ENCODE results near the gene IGHMBP2.

IGHMBP2 gene

DNA sequence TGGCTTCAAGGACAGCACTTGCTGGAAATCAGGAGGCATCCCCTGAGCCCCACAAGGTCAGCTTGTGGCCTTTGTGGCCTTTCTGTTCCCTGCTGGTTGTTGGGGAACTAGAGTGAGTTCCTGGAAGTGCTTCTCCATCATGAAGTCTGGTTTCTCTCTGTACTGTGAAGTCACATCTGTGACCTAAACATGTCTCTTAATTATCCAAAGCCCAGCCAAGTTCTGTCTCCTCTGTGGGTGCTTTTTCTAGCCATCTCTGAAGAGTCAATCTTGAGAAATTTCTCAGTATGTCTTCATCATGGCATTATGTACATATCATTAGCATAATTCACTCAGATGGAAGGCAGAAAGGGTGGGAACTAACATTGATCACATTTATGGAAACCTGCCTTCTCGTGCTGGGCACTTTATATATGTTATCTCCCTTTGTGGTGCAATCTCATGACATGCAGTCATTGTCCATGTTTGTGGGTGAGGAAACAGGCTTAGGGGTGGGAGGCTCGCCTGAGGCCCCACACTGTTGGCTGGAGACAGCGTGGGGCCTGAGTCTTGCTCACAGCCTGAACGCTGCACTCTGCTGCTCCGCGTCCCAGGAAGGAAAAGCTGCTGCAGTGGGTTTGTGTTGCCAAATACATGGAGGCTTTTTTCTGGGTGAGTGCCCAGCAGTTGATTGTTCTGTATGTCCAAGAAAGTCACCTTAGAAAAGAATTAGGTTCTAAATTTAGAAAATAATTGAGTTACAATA lies 24.6 kb downstream of the IGHMBP2 start:
- no peak for DNase-seq

DNA sequence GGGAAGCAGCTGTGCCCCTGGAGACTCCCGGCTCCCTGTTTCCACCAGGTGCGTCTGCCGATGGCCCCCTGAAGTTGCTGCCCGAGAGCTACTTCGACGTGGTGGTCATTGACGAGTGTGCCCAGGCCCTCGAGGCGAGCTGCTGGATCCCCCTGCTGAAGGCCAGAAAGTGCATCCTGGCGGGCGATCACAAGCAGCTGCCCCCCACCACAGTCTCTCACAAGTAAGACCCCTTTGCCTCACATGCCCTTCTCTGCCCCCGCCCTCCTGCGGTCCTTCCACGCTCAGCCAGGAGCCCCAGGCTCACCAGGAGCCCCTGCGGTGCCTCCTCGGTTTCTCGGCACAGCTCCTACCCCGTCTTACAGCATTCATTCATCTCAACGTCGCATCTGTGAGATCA lies 25.4 kb downstream of the IGHMBP2 start:
- DNase-seq, result no peak

DNA sequence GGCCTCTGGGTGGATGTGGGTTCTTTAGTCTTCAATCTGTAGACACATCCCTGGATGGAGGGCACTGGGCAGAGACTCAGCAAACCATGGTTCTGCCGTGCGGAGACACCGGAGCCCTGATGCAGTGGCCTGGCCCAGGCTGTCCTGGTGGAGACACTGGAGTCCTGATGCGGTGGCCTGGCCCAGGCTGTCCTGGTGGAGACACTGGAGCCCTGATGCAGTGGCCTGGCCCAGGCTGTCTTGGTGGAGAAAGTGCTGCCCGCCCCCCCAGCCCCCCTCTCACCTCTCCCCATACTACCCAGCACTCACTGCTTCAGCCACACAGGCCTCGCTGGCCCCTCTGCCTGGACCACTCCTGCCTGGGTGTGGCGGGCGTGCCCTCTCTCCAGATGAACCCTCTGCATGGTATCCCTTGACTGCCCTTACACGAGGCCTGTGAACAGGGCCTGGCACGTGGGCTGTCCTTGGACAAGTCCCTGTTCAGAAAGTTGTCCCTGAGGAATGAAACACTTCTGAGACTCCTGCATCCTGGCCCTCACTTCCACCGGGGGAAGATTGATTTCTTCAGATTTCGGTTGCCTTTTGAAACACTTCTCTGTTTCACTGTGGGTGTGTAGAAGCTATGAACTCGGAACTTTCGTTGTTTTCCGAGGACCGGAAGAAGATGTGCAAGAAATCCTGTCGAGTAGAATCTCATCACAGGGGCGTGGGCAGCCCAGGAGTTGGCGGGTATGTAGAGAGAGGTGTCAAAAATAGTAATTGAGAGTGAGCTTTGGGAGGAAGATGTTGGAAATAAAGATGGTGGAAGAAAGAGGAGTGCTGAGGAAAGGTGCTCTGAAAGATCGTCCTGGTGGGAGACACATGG lies 26.2 kb downstream of the IGHMBP2 start:
- DNase-seq, result no peak

DNA sequence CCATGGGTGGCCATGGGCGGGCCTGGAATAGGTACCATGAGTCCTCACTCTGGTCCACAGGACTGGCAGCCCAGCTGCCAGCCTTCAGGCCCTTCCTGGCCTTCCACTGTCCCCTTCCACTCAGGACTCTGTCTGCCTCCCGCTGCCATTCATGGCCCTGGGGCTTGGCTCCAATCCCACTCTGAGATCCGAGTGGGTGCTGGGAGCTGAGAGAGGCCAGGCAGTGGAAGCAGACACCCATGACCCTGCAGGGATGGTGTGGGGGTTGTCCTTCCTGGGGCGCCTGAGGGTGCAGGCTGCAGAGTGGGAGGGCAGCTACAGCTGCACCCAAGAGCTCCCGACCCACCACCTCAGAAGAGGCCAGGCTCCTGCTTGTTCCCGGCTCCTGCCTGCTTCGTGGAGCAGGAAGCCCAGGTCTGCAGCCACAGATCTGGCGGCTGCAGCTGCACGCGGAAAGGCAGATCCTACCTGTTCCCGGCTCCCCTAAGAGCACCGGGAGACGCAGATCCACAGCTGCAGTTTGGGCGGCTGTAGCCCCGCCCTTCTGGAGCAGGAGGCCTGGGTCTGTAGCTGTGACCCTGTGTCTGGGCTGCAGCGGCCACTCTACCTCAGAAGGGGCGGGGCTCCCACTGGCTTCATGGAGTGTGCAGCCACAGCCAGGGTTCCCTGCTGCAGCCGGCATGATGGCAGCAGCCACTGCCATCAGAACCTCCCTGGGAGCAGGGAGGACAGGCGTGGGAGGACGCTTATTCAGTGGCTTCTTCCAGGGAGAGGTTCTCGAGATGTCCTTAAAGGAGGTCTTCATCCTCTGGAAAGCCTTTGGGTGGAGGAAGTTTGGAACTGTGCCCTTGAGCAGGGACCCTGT lies 27.5 kb downstream of the IGHMBP2 start:
- no peak for DNase-seq

DNA sequence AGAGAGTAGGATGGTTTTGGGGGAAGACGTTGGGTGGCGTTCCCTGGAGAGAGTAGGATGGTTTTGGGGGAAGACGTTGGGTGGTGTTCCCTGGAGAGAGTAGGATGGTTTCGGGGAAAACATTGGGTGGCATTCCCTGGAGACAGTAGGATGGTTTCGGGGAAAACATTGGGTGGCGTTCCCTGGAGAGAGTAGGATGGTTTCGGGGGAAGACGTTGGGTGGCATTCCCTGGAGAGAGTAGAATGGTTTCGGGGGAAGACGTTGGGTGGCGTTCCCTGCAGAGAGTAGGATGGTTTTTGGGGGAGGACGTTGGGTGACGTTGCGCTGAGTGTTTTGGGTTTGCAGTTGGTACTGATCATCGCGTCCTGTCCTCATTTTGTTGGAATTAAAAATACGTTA lies 28.2 kb downstream of the IGHMBP2 start:
- no peak for DNase-seq

DNA sequence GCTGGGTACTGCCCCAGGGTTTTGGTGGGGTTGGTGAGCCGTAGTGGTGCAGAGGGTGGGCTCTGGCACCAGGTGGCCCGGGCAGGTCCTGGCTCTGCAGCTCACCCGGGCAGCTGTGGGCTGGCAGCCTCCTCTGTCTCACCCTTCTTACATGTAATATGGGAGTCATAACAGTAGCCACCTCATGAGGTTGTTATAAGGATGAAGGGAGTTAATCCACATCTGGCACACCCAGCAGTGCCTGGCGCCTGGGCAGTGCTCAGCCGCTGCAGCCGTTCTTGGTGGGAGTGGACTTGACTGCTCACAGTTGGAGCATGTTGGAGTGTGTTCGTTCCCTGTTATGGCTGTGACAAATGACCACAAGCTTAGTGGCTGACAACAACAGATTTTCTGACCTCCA lies 28.7 kb downstream of the IGHMBP2 start:
- DNase-seq, result no peak

DNA sequence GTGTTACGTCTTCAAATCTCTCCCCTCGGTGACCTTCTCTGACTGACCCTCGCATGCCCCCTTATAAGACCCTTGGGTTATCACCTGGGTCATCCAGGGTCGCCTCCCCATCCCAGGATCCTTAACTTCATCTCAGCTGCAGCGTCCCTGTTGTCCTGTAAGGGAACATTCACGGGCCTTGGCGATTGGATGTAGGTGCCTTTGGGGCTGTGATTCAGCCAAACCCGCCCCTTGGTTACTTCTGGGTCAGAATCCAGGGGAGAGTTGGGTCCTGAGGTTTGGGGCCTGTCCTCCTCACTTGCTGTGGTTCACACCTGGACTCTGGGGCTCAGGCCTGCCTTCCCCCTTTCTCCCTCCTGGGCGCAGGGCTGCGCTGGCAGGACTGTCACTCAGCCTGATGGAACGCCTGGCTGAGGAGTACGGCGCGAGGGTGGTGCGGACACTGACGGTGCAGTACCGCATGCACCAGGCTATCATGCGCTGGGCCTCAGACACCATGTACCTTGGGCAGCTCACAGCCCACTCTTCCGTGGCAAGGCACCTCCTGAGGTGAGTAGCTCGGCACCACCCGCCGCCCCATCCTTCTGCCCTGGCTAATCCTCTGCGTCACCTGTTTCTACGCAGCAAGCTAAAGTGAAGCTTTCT lies 29.4 kb downstream of the IGHMBP2 start:
- no peak for DNase-seq

DNA sequence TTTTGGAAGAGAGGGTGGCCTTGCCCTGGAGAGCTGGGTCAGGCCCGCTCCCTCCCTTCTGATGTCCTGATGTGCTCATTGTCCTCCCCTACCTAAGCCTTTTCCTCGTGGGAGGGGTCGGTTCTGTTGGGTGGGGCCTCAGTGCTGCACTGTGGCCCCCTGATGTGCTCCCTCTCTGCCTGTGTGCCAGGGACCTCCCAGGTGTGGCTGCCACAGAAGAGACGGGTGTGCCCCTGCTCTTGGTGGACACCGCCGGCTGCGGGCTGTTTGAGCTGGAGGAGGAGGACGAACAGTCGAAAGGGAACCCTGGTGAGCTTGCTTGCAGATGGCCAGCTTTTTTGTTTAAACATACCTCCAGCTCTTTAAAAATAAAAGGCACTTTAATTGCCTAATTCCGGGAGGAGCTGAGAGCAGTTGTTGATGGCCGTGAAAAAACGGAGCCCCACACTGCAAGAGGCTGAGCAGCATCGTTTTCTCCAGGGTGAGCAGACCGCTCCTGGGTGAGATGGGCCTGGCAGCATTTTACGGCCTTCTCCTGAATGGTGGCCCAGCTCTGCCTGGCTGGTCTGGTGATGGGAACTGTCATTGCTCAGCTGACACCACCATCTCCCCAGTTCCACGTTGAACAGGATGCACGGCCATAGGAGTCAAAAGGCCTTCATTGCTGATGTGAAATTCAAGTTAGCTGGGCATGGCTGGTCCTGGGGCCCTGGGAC lies 30.1 kb downstream of the IGHMBP2 start:
- DNase-seq, result no peak

DNA sequence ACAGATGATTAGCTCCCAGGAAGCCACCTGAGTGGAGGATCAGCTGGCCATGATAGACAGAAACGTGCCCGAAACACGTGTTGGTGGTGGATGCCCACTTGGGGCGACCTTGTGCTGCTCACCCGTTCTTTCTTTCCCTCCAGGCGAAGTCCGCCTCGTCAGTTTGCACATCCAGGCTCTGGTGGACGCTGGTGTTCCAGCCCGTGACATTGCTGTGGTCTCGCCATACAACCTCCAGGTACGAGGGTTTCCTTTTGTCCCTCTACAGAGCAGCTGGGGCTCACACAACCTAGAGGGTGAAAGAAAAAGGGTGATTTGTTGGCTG lies 30.6 kb downstream of the IGHMBP2 start:
- DNase-seq, result no peak

DNA sequence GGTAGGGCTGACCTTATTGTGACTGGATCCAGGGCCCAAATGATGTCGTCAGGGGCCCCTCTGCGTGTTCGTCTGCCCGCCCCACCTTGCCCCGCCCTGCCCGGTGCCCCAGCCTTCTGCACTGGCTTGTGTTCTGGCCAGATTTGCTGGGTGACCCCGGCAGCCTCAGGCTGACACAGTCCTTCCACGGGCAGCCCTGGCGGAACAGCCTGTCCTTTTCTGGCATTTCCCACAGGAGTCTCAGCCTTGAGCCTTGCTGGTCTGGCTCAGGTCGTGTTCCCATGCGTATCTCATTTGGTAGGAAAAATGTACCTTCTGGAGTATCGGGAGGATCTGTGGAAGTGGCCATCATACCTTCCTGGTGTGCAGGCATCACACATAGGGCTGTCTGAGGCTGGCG lies 31.0 kb downstream of the IGHMBP2 start:
- no peak for DNase-seq

DNA sequence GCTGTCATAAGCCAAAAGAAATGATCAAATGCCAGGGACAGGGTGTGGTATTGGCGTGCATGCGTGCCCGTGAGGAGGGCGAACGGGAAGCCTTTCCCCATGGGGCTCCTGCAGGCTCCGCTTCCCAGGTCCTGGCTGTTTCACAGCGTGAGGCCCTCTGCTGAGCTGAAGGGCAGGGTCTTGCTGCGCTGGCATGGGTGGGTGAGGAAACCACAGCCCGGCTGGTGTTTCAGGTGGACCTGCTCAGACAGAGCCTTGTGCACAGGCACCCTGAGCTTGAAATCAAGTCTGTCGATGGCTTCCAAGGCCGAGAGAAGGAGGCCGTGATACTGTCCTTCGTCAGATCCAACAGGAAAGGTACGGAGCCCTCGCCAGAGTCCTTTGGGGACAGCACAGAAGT lies 31.4 kb downstream of the IGHMBP2 start:
- no peak for DNase-seq

DNA sequence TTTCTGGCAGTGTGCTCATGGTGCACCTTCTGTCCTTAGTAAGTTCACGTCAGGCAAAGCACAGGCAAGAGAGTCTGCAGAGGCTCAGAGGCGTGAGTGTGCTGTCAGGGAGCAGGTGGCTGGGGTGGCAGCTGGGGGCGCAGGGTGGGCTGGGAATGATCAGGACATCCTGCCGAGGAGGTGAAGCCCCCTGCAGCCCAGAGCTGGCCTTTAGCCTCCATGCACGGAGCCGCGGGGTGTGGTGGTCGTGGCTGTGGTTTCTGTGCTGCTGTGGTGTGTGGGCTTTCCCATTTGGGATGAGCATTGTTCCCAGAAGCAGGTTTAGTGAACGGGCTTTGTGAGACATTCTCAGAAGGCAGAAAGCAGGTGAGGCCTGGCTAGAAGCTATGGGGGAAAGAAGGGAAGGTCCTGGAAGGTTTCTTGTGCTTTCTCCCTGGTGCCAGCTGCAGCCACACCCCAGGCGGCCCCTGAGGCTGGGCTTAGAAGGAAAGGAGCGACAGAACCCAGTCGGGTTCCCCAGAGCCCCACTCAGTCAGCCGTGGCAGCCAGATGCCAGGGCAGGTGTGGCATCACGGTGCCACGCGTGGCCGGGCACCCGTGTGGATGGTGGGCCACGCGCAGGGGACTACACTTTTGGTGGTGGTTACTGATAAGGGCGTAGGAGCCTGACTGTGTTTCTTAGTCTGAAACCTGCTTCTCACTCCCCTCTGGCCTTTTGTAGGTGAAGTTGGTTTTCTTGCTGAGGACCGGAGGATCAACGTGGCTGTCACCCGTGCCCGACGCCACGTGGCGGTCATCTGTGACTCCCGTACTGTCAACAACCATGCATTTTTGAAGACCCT lies 32.0 kb downstream of the IGHMBP2 start:
- no peak for DNase-seq

DNA sequence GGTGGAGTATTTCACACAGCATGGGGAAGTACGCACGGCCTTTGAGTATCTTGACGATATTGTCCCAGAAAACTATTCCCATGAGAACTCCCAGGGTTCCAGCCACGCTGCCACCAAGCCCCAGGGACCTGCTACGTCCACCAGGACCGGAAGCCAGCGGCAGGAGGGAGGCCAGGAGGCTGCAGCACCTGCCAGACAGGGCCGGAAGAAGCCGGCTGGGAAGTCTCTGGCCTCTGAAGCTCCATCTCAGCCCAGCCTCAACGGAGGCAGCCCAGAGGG lies 32.6 kb downstream of the IGHMBP2 start:
- no peak for DNase-seq

DNA sequence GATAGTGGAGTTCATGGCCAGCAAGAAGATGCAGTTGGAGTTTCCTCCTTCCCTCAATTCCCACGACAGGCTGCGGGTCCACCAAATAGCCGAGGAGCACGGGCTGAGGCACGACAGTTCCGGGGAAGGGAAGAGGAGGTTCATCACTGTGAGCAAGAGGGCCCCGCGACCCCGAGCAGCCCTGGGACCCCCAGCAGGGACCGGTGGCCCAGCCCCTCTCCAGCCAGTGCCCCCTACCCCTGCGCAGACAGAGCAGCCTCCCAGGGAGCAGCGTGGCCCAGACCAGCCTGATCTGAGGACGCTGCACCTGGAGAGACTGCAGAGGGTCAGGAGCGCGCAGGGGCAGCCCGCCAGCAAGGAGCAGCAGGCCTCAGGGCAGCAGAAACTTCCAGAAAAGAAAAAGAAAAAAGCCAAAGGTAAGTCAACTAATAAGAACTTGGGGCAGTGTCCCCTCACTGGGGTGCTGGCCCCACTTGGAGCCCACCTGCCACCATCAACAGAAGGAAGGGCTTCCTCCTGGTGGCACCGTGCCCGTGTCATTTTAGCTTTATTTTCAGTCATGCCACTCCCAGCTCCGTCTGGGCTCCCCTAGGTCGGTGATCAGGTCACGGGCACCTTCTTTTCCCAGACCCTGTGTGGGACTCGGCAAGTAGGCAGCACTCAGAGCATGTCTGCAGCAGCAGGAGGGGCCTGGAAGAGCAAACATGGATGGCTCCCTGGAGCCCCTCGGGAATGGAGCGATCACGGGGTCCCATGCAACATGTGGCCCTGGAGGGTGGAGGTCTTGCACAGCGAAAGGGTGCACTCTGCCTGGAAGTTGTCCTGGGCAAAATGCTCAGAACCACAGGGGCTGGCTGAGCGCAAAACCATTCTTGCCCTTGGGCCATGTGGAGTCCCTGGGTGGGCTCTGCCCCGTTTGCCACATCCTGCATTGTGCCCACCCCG lies 33.3 kb downstream of the IGHMBP2 start:
- no peak for DNase-seq

DNA sequence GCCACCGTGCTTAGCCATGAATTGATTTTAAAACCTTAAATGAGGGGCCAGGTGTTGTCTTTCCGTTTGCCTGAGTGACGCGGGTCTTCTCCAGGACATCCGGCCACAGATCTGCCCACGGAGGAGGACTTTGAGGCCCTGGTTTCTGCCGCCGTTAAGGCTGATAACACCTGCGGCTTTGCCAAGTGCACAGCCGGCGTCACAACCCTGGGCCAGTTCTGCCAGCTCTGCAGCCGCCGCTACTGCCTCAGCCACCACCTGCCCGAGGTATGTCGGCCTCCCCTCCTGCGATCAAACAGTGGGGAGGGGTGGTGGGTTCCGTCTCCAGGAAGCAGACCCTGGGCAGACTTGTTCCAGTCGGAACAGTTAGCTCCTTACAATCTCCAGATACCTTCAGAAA lies 34.4 kb downstream of the IGHMBP2 start:
- no peak for DNase-seq

DNA sequence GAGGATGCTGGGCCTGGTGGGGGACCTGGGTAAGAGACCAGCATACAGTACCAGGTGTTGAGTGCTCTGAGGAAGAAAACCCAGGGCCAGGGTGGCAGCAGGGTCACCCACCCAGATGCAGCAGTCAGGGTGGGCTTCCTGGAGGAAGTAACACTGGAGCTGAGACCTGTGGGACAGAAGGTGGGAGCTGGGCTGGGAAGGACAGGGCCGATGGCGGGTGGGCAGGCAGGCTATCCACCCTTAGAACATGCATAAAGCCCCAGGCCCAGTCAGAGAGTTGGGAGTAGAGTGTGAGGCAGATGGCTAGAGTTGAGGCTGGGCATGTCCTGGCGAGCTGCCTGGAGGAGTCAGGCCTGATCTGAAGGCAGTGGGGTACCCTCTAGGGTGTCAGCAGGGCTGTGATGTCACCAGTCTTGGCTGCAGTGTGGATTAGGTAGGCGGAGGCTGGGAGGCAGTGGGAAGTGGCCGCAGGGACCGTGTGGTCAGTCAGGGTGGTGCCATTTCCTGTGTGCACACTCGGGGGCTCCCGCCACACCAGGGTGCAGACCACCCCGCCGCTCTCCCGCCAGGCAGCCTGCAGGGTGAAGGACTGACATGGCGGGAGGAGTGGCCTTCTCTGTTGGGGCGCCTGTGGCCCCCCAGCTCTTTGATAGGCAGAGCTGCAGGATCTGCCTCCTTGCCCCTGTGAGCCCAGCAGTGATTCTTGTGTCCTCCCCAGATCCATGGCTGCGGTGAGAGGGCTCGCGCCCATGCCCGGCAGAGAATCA lies 35.3 kb downstream of the IGHMBP2 start:
- no peak for DNase-seq

DNA sequence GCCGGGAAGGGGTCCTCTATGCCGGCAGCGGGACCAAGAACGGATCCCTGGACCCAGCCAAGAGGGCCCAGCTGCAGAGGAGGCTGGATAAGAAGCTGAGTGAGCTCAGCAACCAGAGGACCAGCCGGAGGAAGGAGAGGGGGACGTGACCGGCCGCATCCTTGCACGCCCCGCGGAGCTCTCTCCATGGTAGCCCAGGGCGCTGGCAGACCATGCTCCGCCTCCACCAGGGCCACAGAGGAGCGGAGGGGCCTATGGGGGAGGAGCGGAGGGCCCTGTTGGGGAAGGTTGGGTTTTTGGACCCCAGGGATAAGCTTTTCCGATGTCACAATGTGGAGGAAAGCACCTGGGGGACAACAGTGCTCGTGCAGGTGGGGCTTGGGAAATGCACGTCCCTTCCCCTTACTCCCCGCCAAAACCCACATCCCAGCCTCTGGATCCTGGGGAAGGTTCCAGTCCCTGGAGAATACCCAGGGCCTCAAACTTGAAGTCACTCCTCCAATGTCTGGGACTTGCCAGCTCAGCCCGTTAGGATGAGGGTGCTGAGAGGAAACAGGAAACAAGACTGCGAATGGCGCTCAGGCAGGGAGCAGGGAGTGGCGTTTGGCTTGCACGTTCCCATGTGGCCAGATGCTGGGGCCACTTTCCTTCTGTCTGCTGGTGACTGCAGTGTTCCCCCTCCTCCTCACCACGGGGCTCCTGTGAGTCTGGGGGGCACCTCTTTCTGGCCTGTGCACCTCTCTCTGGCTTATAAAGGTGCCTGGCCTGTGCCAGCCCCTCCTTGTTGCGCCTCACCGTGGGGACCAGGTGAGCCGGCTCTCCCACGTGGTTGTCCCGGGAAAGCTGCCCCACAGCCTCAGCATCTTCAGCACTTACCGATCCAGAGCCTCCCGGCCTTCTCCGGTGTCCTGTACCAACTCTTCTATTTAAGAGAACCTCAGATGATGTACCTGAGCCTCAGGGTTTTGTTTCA lies 36.2 kb downstream of the IGHMBP2 start:
- DNase-seq, result no peak

DNA sequence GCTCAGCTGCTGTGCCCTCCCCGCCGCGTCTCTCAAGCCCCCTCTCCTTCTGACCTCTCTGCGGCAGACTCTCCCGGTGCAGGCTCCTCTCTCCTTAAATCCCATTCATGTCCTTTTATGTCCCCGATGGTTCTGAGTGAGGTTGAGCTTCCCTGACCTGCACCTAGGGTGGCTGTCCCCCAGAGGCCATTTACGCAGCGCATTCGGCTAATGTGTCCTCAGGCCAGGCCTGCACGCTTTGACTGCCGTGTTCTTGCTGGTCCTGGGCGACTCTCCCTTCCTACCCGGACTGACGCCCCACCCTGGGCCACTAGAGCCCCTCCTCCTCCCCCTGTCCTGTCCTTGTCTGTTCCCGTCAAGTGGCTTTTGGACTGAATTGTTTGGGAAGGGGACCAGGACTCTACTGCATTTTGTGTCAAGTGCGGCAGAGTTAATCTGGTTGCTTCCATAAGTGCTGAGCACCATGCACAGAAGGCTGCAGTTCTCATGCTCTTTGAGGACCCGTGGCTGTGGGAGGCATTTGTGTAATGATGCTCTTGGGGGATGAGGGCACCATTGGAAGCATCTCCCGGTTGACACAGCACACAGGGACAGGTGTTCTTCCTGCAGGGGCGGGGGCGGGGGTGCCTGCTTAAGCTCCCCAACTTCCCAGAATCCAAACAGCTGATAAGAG lies 37.1 kb downstream of the IGHMBP2 start:
- DNase-seq, result no peak

Data from NCI-H2107 (cell line).